HepG2 (cell line): Measurements from ENCODE around the gene NCBP3. TPM values are rescaled to one million over a fixed set of nuclear protein-coding genes. Genes with fewer than 3 reads are reported as not detected.

Experiments
- ATAC-seq: fragments of 200-7000 bp; cut with Tn5 transposase; 3 replicates; pipeline ENCODE4 v1.9.1; 2020; ENCODE audit warnings: mild to moderate bottlenecking, moderate library complexity
- BruUV-seq: library from RNA; stranded (reverse); fragments of 400-500 nt; replicated peaks from 2 replicates; lab custom pipeline; 2021; lab: Mats Ljungman, UMichigan
- CTCF ChIA-PET: fragments of 300-600 bp; formaldehyde crosslinking; extraction: SDS; loops from one replicate; lab custom pipeline; 2021; ENCODE audit warnings: low total read pairs, inconsistent platforms, low intra/inter-chr PET ratio; lab: Yijun Ruan, JAX
- POLR2A ChIA-PET: fragments of 350-600 bp; sonication (Branson Sonifier 250); formaldehyde crosslinking; loops from one replicate; lab custom pipeline; 2020; ENCODE audit warnings: antibody characterized with exemption, inconsistent platforms; lab: Yijun Ruan, JAX
- DNase-seq: peaks from one replicate; pipeline ENCODE4 v3.0.0-alpha.2; 2015; ENCODE audit warnings: low spot score
- FAIRE-seq: peaks from 3 replicates; lab custom pipeline; 2011; peaks lifted over from hg19 to GRCh38; lab: Jason Lieb, UNC
- H2AFZ ChIP-seq: one replicate; pipeline ENCODE4 v1.6.1; 2011; ENCODE audit warnings: low read length, inconsistent platforms
- H3K27ac ChIP-seq: fragments of 300-600 bp; 3 replicates; pipeline ENCODE4 v1.8.0; 2011; ENCODE audit warnings: mixed run types, mild to moderate bottlenecking, mixed read lengths, low read length, inconsistent platforms; ENCODE audit not compliant: insufficient read depth; ENCODE audit errors: extremely low read length
- H3K27me3 ChIP-seq, 2 experiments: fragments of 200-600 bp in 1 of 2; 2 replicates in 1 of 2; 3 replicates in 1 of 2; pipeline versions ENCODE4 v1.6.0 to v1.8.0; 2011; ENCODE audit warnings: low read length in 2 of 2, mild to moderate bottlenecking in 2 of 2, moderate library complexity in 2 of 2, inconsistent platforms in 1 of 2; ENCODE audit not compliant: insufficient read depth in 2 of 2, control insufficient read depth in 1 of 2
- H3K36me3 ChIP-seq, 2 experiments: fragments of 200-600 bp in 1 of 2; replicated peaks in 1 of 2; 2 replicates in 1 of 2; 3 replicates in 1 of 2; pipeline versions ENCODE4 v1.5.1 to v1.8.0; 2011; ENCODE audit warnings: low read length in 2 of 2, inconsistent platforms in 1 of 2; ENCODE audit not compliant: insufficient read depth in 2 of 2, control insufficient read depth in 1 of 2
- H3K4me1 ChIP-seq: 2 replicates; pipeline ENCODE4 v1.5.1; 2012; ENCODE audit warnings: low read length, inconsistent platforms; ENCODE audit not compliant: insufficient read depth
- H3K4me2 ChIP-seq: 2 replicates; pipeline ENCODE4 v1.6.0; 2011; ENCODE audit warnings: low read depth, low read length, inconsistent platforms
- H3K4me3 ChIP-seq, 3 experiments: fragments of 200-600 bp in 1 of 3; sonication (generic), shearing (Covaris generic) in 1 of 3; replicated peaks in 1 of 3; 2 replicates each; pipeline ENCODE4 v1.5.1; 2011 to 2016; ENCODE audit warnings: low read length in 3 of 3, inconsistent platforms in 2 of 3, low read depth in 2 of 3, mild to moderate bottlenecking in 2 of 3, control low read depth in 1 of 3, mixed read lengths in 1 of 3; ENCODE audit not compliant: insufficient read depth in 1 of 3
- H3K79me2 ChIP-seq: one replicate; pipeline ENCODE4 v1.6.1; 2011; ENCODE audit warnings: low read length, inconsistent platforms; ENCODE audit not compliant: insufficient read depth
- H3K9ac ChIP-seq: 2 replicates; pipeline ENCODE4 v1.6.0; 2011; ENCODE audit warnings: mild to moderate bottlenecking, low read depth, low read length, inconsistent platforms; ENCODE audit not compliant: insufficient read depth
- H3K9me3 ChIP-seq: 2 replicates; pipeline ENCODE4 v1.5.1; 2012; ENCODE audit warnings: mild to moderate bottlenecking, low read length
- H4K20me1 ChIP-seq: 2 replicates; pipeline ENCODE4 v1.6.0; 2011; ENCODE audit warnings: inconsistent platforms, mild to moderate bottlenecking, low read length, moderate library complexity; ENCODE audit not compliant: insufficient read depth
- CENPX ChIP-seq: sonication (generic); formaldehyde crosslinking; IDR thresholded peaks from 2 replicates; pipeline ENCODE4 v1.9.0; 2021; ENCODE audit warnings: mild to moderate bottlenecking, missing genetic modification reagents, moderate library complexity
- FOXK1 ChIP-seq: sonication (generic); formaldehyde crosslinking; IDR thresholded peaks from 2 replicates; pipeline ENCODE4 v1.4.0; 2020; ENCODE audit warnings: low read depth, missing genetic modification reagents, borderline replicate concordance
- MEIS1 ChIP-seq: sonication (generic); formaldehyde crosslinking; IDR thresholded peaks from 2 replicates; pipeline ENCODE4 v1.9.0; 2021; ENCODE audit warnings: mild to moderate bottlenecking, missing genetic modification reagents, moderate library complexity, borderline replicate concordance
- ZNF326 ChIP-seq: sonication (generic); formaldehyde crosslinking; IDR thresholded peaks from 2 replicates; pipeline ENCODE4 v1.4.0; 2020; ENCODE audit warnings: missing genetic modification reagents, borderline replicate concordance
- ZNF644 ChIP-seq: IDR thresholded peaks from 2 replicates; pipeline ENCODE4 v1.6.1; 2016; ENCODE audit warnings: low read depth
- whole genome bisulfite sequencing: methylation state at CpG from one replicate; pipeline ENCODE4 v1.1.6; 2017; ENCODE audit warnings: low lambda C conversion rate; 5-methylcytosine and 5-hydroxymethylcytosine counted together
- in situ Hi-C: cut with HindIII; loops from 2 replicates; pipeline ENCODE4 v1.10.0; 2017; ENCODE audit warnings: low pct_unique_long_range_greater_than_20kb; ENCODE audit not compliant: extremely low pct_ligation_motif_present
- intact Hi-C: fragments of 100-400 bp; cut with micrococcal nuclease; formaldehyde crosslinking; loops from one replicate; pipeline ENCODE4 v1.10.0; 2022; ENCODE audit not compliant: unreplicated experiment
- polyA plus RNA-seq, 8 experiments: library from polyadenylated mRNA; depleted of rRNA in 3 of 8; stranded (reverse) in 7 of 8; unstranded in 1 of 8; fragments of >200 nt; fragmentation: Illumina TruSeq in 4 of 8; extraction: Trizol in 4 of 8; gene quantifications; 2 replicates each; pipeline versions ENCODE4 v1.2.1 to v1.2.3, GENCODE V29; 2011 to 2016; ENCODE audit warnings: low read depth in 4 of 8, missing spikeins in 1 of 8, mixed read lengths in 1 of 8; ENCODE audit not compliant: insufficient read depth in 1 of 8
- total RNA-seq, 5 experiments: library from RNA; depleted of rRNA; stranded (reverse); fragments of >200 nt; fragmentation: Illumina TruSeq; extraction: Trizol; gene quantifications; 2 replicates each; pipeline ENCODE4 v1.2.3, GENCODE V29; 2016; ENCODE audit warnings: low read depth in 1 of 5
- TF ChIP-seq, protein P1 (sequence below), 2 experiments: fragments of 450-650 bp in 1 of 2; sonication (generic) in 1 of 2; formaldehyde crosslinking in 1 of 2; IDR thresholded peaks; 2 replicates each; pipeline versions ENCODE4 v1.6.1 to v1.8.0; 2016 to 2022; ENCODE audit warnings: antibody characterized with exemption in 1 of 2, mild to moderate bottlenecking in 1 of 2, missing genetic modification reagents in 1 of 2
- TF ChIP-seq, protein P2 (sequence below): sonication (generic); formaldehyde crosslinking; conservative IDR thresholded peaks from 2 replicates; pipeline ENCODE4 v1.4.0; 2020; ENCODE audit warnings: mild to moderate bottlenecking, missing genetic modification reagents, moderate library complexity

NCBP3 gene
- total and polyA plus RNA-seq, 2 of the 13 experiments (the other 11 are each of a cell fraction or from before 2014, with no cell fraction given), result 19.5 to 24.8 TPM

DNA sequence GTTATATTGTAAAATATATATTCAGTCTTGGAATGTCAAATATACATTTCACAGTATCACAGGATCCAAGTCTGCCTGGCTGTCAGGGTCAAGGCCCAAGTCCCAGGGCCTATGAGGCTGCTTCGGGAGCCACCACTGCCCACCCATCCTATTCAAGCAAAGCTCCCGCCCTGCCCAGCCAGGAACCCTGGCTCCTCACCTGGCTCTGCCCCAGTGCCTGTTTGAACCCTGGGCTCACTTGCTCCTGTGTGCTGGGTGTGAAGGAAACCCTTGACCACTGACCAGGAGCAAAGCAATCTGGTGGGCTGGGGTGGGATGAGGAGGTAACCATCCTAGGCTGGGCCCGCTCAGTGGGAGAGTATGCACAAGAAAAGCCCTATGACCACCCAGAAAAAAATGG lies 72.1 kb downstream of the NCBP3 start (continued):
- TF ChIP-seq, protein P1, sequence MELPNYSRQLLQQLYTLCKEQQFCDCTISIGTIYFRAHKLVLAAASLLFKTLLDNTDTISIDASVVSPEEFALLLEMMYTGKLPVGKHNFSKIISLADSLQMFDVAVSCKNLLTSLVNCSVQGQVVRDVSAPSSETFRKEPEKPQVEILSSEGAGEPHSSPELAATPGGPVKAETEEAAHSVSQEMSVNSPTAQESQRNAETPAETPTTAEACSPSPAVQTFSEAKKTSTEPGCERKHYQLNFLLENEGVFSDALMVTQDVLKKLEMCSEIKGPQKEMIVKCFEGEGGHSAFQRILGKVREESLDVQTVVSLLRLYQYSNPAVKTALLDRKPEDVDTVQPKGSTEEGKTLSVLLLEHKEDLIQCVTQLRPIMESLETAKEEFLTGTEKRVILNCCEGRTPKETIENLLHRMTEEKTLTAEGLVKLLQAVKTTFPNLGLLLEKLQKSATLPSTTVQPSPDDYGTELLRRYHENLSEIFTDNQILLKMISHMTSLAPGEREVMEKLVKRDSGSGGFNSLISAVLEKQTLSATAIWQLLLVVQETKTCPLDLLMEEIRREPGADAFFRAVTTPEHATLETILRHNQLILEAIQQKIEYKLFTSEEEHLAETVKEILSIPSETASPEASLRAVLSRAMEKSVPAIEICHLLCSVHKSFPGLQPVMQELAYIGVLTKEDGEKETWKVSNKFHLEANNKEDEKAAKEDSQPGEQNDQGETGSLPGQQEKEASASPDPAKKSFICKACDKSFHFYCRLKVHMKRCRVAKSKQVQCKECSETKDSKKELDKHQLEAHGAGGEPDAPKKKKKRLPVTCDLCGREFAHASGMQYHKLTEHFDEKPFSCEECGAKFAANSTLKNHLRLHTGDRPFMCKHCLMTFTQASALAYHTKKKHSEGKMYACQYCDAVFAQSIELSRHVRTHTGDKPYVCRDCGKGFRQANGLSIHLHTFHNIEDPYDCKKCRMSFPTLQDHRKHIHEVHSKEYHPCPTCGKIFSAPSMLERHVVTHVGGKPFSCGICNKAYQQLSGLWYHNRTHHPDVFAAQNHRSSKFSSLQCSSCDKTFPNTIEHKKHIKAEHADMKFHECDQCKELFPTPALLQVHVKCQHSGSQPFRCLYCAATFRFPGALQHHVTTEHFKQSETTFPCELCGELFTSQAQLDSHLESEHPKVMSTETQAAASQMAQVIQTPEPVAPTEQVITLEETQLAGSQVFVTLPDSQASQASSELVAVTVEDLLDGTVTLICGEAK (IDR thresholded peaks at IDR 0.05), result no peak
- TF ChIP-seq, protein P1 (CRISPR knock-in tag; IDR thresholded peaks at IDR 0.05), result no peak
- TF ChIP-seq, all 625 proteins: peak for 0

DNA sequence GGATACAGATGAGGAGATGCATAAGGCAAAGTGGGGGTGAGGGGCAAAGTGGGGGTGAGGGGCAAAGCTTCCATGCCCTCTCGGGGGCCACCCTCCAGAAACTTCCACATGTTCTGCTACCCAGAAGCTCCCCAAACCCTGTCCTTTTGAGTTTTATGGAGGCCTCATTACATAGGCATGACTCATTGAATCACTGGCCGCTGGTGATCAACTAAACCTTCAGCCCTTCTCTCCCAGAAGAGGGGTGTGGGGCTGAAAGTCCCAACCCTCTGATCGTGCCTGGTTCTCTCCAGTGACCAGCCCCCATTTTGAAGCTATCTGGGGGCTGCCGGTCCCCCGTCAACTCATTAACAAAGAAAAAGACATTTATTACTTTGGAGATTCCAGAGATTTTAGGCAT lies 72.5 kb downstream of the NCBP3 start:
- H3K27ac ChIP-seq, result no peak overlapping the region
- H3K36me3 ChIP-seq, result no peaks in the 10 kb centered on the region
- no peaks in the 10 kb centered on the region for H3K79me2 ChIP-seq
- H3K9ac ChIP-seq, result no peak overlapping the region
- WGBS, result 69% methylated on average over 5 of the region's 5 CpGs
- FAIRE-seq (no peak), DNase-seq (no peak), ATAC-seq (no peak; the same call in 2 of the 3 replicates)
- no TSS peak for BruUV-seq
- ChIA-PET POLR2A (interaction anchor here (1.1 kb wide), 1 partner anchor 9 kb away, joined by 3 read pairs; no protein-coding TSS in a partner anchor), CTCF (interaction anchor here (1.2 to 2.1 kb wide), 2 partner anchors 36 to 37 kb away, joined by 3 to 5 read pairs; no protein-coding TSS in a partner anchor)
- H3K27me3 ChIP-seq, result peaks cover 0 to 2% of the 10 kb centered on the region in 2 experiments; a peak in 1 of 5 replicates
- no peak overlapping the region for H3K4me2 ChIP-seq
- no peaks in the 10 kb centered on the region for H4K20me1 ChIP-seq
- peaks cover 41% of the 10 kb centered on the region for H3K4me1 ChIP-seq
- in situ Hi-C loops, result no loop called here
- H2AFZ ChIP-seq, result no peak overlapping the region
- intact Hi-C loops, result loop anchor here (5.0 kb wide), 1 partner anchor 36 kb away; no protein-coding TSS in a partner anchor
- H3K9me3 ChIP-seq, result no peaks in the 10 kb centered on the region
- H3K4me3 ChIP-seq, result no peak overlapping the region
- TF ChIP-seq CENPX (CRISPR knock-in tag), result no peak
- no peak for TF ChIP-seq ZNF326 (CRISPR knock-in tag)
- TF ChIP-seq, protein P2, sequence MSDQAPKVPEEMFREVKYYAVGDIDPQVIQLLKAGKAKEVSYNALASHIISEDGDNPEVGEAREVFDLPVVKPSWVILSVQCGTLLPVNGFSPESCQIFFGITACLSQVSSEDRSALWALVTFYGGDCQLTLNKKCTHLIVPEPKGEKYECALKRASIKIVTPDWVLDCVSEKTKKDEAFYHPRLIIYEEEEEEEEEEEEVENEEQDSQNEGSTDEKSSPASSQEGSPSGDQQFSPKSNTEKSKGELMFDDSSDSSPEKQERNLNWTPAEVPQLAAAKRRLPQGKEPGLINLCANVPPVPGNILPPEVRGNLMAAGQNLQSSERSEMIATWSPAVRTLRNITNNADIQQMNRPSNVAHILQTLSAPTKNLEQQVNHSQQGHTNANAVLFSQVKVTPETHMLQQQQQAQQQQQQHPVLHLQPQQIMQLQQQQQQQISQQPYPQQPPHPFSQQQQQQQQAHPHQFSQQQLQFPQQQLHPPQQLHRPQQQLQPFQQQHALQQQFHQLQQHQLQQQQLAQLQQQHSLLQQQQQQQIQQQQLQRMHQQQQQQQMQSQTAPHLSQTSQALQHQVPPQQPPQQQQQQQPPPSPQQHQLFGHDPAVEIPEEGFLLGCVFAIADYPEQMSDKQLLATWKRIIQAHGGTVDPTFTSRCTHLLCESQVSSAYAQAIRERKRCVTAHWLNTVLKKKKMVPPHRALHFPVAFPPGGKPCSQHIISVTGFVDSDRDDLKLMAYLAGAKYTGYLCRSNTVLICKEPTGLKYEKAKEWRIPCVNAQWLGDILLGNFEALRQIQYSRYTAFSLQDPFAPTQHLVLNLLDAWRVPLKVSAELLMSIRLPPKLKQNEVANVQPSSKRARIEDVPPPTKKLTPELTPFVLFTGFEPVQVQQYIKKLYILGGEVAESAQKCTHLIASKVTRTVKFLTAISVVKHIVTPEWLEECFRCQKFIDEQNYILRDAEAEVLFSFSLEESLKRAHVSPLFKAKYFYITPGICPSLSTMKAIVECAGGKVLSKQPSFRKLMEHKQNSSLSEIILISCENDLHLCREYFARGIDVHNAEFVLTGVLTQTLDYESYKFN (CRISPR knock-in tag), result no peak
- no peak for TF ChIP-seq ZNF644 (CRISPR knock-in tag)
- TF ChIP-seq FOXK1 (CRISPR knock-in tag), result no peak
- TF ChIP-seq MEIS1, result no peak
